ENCODE results near the gene SUN5.
"Not testable (repeated sequence)": the region's sequence is repeated elsewhere in the genome, so short reads cannot be mapped to it uniquely, and the experiment has no call there.

The SUN5 gene

DNA sequence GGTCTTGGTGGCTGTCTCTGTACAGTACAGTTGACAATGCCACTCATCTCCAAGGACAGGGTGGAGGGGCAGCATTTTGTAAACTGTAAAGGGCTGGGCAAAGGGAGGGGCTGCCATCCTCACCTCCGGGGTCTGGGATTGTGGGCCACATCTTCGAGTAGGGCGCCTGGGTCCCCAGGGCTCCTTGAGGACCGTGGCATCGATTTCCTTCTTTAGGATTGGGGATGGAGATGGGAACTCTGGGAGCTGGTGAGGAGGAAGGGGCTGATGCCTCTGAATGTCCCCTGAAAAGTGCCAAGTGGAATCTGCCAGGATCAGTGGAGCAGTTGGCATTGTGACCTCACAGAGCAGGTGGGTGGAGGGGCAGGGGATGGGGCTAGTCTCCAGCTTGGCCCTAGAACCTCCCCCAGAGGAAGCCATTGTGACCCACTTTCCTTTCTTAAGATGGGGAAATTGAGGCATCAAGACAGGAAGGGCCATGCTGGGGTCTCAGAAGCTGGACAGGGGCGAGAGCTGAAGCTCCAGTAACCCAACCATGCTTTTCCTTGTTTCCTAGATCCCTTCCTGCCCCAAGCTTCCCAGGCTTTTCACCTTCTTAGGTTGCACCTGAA is at the start of gene SUN5:
SUN5 (minus strand) TSS at position 293 of the 611 bp plus-strand sequence; CDS start at position 200, 93 bp downstream.
- no peak for DNase-seq

- DNase-seq: no peak
These were observed 49.3 kb upstream of the SUN5 start, which contains the start of gene BPIFB3 for GRCh38 chr20:33053291-33054106. Gene BPIFB3, plus strand, starts transcription at chr20:33053903. Its CDS starts 1,533 bp downstream, at chr20:33055436.

- no peak for DNase-seq
These were observed 47.1 kb upstream of the SUN5 start for GRCh38 chr20:33051333-33051732.

- DNase-seq: no peak
These were observed 42.2 kb upstream of the SUN5 start for GRCh38 chr20:33046412-33046811.

- not testable (repeated sequence) for DNase-seq
These were observed 41.0 kb upstream of the SUN5 start for GRCh38 chr20:33045129-33045721.

GRCh38 chr20:33043731-33044181 is 39.5 kb upstream of the SUN5 start:
- DNase-seq: no peak

DNA sequence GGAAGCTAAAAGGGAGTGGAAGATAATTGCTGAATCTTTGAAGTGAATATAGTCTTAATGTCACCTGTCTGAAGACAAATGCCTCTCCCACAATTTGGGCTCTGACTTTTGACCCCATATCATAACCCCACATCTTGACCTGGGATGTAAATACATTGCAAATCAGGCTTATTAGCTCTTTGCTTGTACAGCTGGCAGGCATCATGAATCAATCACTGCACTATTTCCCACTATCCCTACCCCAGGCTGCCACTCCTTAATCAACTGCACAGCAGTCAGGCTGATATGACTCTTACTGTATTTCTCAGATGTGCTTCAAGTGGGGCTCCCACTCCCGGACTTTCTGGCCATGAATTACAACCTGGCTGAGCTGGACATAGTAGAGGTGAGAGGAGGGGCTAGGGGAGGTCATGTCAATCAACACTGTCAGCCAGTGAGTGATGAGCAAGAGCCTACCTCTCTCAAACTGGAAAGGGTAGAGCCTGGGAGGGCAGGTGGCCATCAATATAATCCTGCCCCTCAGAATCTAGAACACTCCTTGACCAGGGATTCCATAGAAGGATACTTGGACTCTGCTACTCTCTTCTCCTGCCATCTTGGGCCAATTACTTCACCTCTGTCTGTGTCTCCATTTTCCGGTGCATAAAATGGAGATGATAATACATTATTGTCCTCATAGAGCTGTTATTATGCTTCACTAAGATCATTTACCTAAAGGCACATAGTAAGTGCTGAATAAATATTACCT is 38.9 kb upstream of the SUN5 start:
- DNase-seq: no peak

- DNase-seq: no peak
These were observed 38.2 kb upstream of the SUN5 start for GRCh38 chr20:33042430-33042829.

GRCh38 chr20:33038243-33038642 is 34.0 kb upstream of the SUN5 start:
- no peak for DNase-seq

DNA sequence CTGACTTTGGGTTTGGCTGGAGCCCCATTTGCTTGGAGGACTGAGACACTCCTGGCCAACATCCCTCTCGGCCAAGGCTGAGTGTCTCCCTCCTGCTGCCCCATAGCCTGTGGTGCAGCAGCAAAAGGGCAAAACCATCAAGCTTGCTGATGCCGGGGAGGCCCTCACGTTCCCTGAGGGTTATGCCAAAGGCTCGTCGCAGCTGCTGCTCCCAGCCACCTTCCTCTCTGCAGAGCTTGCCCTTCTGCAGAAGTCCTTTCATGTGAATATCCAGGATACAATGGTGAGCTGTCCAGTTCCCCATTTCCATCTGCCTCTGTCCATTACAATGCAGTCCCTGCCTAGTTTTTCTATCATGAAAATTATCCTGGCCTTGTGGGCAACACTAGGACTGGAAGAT is 33.2 kb upstream of the SUN5 start:
- DNase-seq: no peak

DNA sequence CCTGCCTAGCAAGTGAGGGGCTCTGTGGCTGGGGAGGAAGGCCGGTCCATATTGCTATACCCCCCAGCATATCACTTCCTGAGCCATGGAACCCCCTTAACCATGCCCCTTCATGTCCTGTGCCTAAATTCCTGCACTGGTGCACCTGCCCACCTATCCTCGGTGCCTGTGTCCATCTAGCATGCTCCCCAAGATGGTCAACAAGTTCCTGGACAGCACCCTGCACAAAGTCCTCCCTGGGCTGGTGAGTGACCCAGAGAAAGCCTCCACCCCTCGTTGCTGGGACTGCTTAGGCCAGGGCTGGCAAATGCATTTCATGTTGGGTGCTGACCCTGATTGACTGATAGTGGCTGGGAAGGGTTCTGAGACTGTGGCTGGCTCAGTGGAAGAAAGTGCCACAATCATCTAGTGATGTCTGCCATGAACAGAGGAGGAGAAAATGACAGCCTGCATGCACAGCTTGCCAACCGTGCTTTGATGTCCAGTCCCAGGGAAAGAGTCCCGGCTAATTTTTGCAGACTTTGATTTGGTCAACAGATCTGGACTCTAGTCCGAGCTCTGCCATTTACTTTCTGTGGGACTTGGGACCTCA is 30.8 kb upstream of the SUN5 start:
- DNase-seq: no peak

DNA sequence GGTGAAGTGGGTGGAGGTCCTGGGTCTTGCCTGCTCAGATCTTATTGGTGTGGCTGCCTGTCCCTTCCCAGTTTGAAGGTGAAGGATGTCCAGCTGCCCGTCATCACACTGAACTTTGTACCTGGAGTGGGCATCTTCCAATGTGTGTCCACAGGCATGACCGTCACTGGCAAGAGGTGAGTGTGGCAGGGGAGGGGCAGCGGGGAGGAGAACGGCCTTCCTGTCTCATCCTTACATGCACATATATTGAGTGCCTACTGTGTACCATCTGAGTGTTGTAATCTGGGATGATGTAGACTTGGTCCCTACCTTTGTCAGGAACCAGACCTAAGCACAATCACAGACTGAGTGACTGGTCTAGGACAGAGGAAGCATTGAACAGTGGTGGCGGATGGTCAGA is 29.9 kb upstream of the SUN5 start:
- no peak for DNase-seq

- no peak for DNase-seq
These were observed 29.1 kb upstream of the SUN5 start for GRCh38 chr20:33033381-33033780.

GRCh38 chr20:33032555-33032954 is 28.3 kb upstream of the SUN5 start:
- DNase-seq: no peak

- no peak for DNase-seq
These were observed 27.3 kb upstream of the SUN5 start, which contains the start of gene BPIFB6 for GRCh38 chr20:33031531-33031930. Gene BPIFB6, plus strand, starts transcription at chr20:33031648. Its CDS starts 0 bp downstream, at chr20:33031648.

GRCh38 chr20:33030569-33030968 is 26.3 kb upstream of the SUN5 start:
- DNase-seq: no peak

DNA sequence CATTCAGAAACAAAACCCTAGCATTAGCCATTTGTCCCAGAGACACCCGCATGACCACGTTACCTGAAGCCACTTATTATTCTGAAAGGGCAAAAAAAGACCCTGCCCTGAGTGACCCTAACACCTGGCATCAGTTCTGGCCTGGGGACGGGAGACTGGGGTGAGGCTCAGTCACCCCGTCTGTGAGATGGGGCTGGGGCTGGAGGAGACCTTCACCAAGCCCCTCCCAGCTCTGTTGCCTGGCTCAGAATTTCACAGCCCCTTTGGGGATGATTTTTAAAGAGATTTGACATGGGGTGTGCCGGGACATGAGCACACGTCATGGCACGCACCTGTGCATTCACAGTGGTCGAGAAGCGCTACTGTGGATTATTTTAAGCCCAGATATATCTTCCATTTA is 25.8 kb upstream of the SUN5 start:
- DNase-seq: no peak

DNA sequence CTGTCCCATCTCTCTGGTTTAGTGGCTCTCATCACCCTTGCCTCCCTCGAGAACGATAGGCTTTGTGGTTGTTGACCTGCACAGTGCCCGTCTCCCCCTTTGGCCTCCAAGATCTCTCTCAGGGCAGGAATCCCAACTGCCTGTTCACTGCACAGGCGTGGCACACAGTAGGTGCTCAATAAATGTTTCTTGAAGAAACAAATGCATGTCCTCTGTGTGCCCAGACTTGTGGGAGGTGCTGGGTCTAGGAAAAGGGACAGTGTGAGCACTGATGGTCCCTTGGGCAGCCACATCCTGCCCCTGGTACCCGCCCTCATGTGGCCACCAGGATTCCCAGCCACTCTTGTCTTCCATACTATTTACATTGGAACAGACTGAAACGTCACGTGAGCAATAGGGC is 24.6 kb upstream of the SUN5 start:
- DNase-seq: no peak

GRCh38 chr20:33027769-33028751 is 23.8 kb upstream of the SUN5 start:
- DNase-seq: no peak

DNA sequence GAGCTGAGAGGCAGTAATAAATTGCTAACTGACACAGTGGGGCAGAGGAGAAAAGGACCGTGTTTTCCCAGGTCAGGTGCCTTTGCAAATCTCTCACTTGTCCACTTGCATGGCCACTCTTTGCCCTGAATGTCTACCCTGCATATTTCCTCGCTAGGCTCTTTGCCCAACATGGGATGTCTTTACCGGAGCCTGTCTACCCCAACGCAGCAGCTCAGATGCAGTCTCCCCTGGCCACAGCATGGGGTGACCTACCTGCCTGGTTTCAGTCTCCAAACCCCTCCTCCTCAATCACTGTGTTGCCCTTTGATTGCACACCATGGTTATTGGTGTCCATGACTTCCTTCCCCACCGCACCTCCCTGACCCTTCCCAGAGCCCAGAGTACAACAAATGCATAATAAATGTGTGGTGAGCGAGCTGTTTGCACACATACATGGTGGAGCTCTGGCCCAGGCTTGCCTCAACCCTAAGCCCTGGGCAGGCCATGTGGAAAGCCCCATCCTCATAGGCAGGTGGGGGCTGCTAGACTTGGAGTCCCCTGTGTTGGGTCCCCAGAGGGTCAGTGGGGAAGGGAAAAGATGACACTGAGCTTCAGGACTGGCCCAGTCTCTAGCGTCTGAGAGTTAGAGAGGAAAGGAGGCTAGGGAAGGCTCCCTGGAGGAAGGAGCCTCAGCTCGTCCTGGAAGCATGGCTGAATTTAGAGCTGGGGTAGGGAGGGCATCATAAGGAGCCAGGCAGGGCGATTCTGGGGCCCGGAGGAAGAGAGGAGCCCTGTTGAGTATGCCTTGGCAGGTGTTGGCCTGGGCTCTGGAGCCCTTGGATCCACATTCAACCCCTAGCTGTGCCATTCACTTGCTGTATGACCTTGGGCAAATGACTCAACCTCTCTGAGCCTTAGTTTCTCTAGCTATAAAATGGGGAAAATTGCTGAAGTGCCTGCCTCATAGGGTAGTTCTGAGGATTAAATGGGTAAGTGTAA is 22.8 kb upstream of the SUN5 start:
- no peak for DNase-seq
